Mesenchymal stem cell (in vitro differentiated cells and primary cell): ENCODE measurements around the gene STS.

Experiments used
- DNase-seq: peaks from one replicate; pipeline ENCODE4 v3.0.0-alpha.2; 2013
- H2AFZ ChIP-seq: one replicate; pipeline ENCODE4 v1.6.1; 2013; ENCODE audit warnings: low read depth, mild to moderate bottlenecking, control low read depth, inconsistent platforms, low read length, moderate library complexity
- H2AK5ac ChIP-seq: 2 replicates; pipeline ENCODE4 v1.6.1; 2013; ENCODE audit warnings: low read length, moderate library complexity, mild to moderate bottlenecking, inconsistent platforms; ENCODE audit not compliant: severe bottlenecking
- H2BK120ac ChIP-seq: one replicate; pipeline ENCODE4 v1.6.1; 2013; ENCODE audit warnings: low read depth, mild to moderate bottlenecking, inconsistent platforms, low read length, moderate library complexity
- H2BK12ac ChIP-seq, 2 experiments: one replicate each; pipeline ENCODE4 v1.6.1; 2013; ENCODE audit warnings: inconsistent platforms in 2 of 2, low read length in 2 of 2, mild to moderate bottlenecking in 2 of 2, moderate library complexity in 2 of 2, control low read depth in 1 of 2
- H2BK15ac ChIP-seq: one replicate; pipeline ENCODE4 v1.6.1; 2013; ENCODE audit warnings: mild to moderate bottlenecking, low read depth, inconsistent platforms; ENCODE audit not compliant: poor library complexity, severe bottlenecking
- H2BK5ac ChIP-seq: 2 replicates; pipeline ENCODE4 v1.6.1; 2013; ENCODE audit warnings: low read depth, mild to moderate bottlenecking, low read length, control low read depth, inconsistent platforms; ENCODE audit not compliant: poor library complexity, severe bottlenecking
- H3K14ac ChIP-seq, 2 experiments: one replicate each; pipeline ENCODE4 v1.6.1; 2013; ENCODE audit warnings: inconsistent platforms in 2 of 2, low read length in 2 of 2, control low read depth in 1 of 2, mild to moderate bottlenecking in 1 of 2, moderate library complexity in 1 of 2
- H3K18ac ChIP-seq, 2 experiments: one replicate each; pipeline ENCODE4 v1.6.1; 2013; ENCODE audit warnings: inconsistent platforms in 2 of 2, low read length in 2 of 2, control low read depth in 1 of 2, low read depth in 1 of 2, mild to moderate bottlenecking in 1 of 2
- H3K23ac ChIP-seq, 2 experiments: one replicate each; pipeline ENCODE4 v1.6.1; 2013; ENCODE audit warnings: inconsistent platforms in 2 of 2, low read length in 2 of 2, mild to moderate bottlenecking in 2 of 2, moderate library complexity in 2 of 2, control low read depth in 1 of 2
- H3K27ac ChIP-seq: 2 replicates; pipeline ENCODE4 v1.5.1; 2013; ENCODE audit warnings: mild to moderate bottlenecking, moderate library complexity, low read length, control low read depth, inconsistent platforms; ENCODE audit not compliant: poor library complexity, severe bottlenecking
- H3K27me3 ChIP-seq, 2 experiments: 2 replicates each; pipeline versions ENCODE4 v1.6.1 to v1.7.0; 2013; ENCODE audit warnings: low read length in 2 of 2, mild to moderate bottlenecking in 2 of 2, moderate library complexity in 2 of 2, control low read depth in 1 of 2, inconsistent platforms in 1 of 2; ENCODE audit not compliant: control insufficient read depth in 1 of 2, insufficient read depth in 1 of 2
- H3K36me3 ChIP-seq, 2 experiments: 2 replicates each; pipeline versions ENCODE4 v1.6.1 to v1.7.0; 2013; ENCODE audit warnings: low read length in 2 of 2, control low read depth in 1 of 2, inconsistent platforms in 1 of 2, low read depth in 1 of 2, mild to moderate bottlenecking in 1 of 2; ENCODE audit not compliant: insufficient read depth in 2 of 2, control insufficient read depth in 1 of 2
- H3K4ac ChIP-seq, 2 experiments: one replicate each; pipeline ENCODE4 v1.6.1; 2013; ENCODE audit warnings: inconsistent platforms in 2 of 2, low read length in 2 of 2, mild to moderate bottlenecking in 2 of 2, moderate library complexity in 2 of 2, control low read depth in 1 of 2, low read depth in 1 of 2
- H3K4me1 ChIP-seq: 2 replicates; pipeline ENCODE4 v1.6.1; 2013; ENCODE audit warnings: low read depth, low read length, control low read depth; ENCODE audit not compliant: control insufficient read depth, insufficient read depth
- H3K4me2 ChIP-seq: 2 replicates; pipeline ENCODE4 v1.6.1; 2013; ENCODE audit warnings: low read length, mild to moderate bottlenecking, inconsistent platforms; ENCODE audit not compliant: poor library complexity, severe bottlenecking
- H3K4me3 ChIP-seq, 2 experiments: 2 replicates each; pipeline versions ENCODE4 v1.5.1 to v1.7.0; 2013; ENCODE audit warnings: low read length in 2 of 2, mild to moderate bottlenecking in 2 of 2, control low read depth in 1 of 2, low read depth in 1 of 2; ENCODE audit not compliant: insufficient read depth in 1 of 2
- H3K79me1 ChIP-seq: replicated peaks from 2 replicates; pipeline ENCODE4 v1.6.1; 2013; ENCODE audit warnings: mild to moderate bottlenecking, control low read depth, low read length, inconsistent platforms; ENCODE audit not compliant: poor library complexity, severe bottlenecking
- H3K9ac ChIP-seq: 2 replicates; pipeline ENCODE4 v1.7.0; 2013; ENCODE audit warnings: mild to moderate bottlenecking, low read length, moderate library complexity
- H3K9me3 ChIP-seq: 2 replicates; pipeline ENCODE4 v1.7.0; 2013; ENCODE audit warnings: mild to moderate bottlenecking, low read length; ENCODE audit not compliant: control insufficient read depth
- H4K8ac ChIP-seq: one replicate; pipeline ENCODE4 v1.6.1; 2013; ENCODE audit warnings: inconsistent platforms, mild to moderate bottlenecking, low read length, moderate library complexity
- H4K91ac ChIP-seq: one replicate; pipeline ENCODE4 v1.6.1; 2013; ENCODE audit warnings: mild to moderate bottlenecking, low read length, inconsistent platforms
- WGBS: methylation state at CpG from one replicate; pipeline ENCODE4 v1.1.7; 2013; ENCODE audit warnings: mixed read lengths; 5-methylcytosine and 5-hydroxymethylcytosine counted together

STS gene

GRCh38 chrX:7146020-7146702 lies 1.4 kb upstream of the STS start:
- WGBS: no CpG with 5 or more reads among the region's 3 CpGs
- Histone ChIP-seq H4K8ac (no peak overlapping the region), H2AFZ (no peak overlapping the region), H3K4me1 (peaks cover 6% of the 10 kb centered on the region), H3K9ac (no peak overlapping the region), H3K9me3 (no peaks in the 10 kb centered on the region), H2BK15ac (no peak overlapping the region), H3K14ac (no peak overlapping the region), H3K4me2 (no peak overlapping the region), H2BK5ac (no peak overlapping the region), H3K27me3 (no peaks in the 10 kb centered on the region), H2AK5ac (no peak overlapping the region), H3K23ac (no peak overlapping the region), H3K27ac (no peak overlapping the region), H3K79me1 (peaks cover 3% of the 10 kb centered on the region), H3K4me3 (no peak overlapping the region), H4K91ac (no peak overlapping the region), H2BK120ac (no peak overlapping the region), H3K18ac (no peak overlapping the region), H3K36me3 (peaks cover 0 to 9% of the 10 kb centered on the region in 2 experiments), H3K4ac (no peak overlapping the region), H2BK12ac (no peak overlapping the region)
- peak; percentile 18 for DNase-seq

GRCh38 chrX:7146703-7147412 lies 654 bp upstream of the STS start:
- no peak overlapping the region for H2AFZ ChIP-seq
- H2BK5ac ChIP-seq: no peak overlapping the region
- no peak overlapping the region for H2BK12ac ChIP-seq
- H3K23ac ChIP-seq: no peak overlapping the region
- peak overlapping the region in 1 of 2 experiments; percentile 32 for H3K14ac ChIP-seq
- H2AK5ac ChIP-seq: no peak overlapping the region
- H2BK120ac ChIP-seq: no peak overlapping the region
- peak overlapping the region; percentile 78 to 92 for H3K18ac ChIP-seq
- 25% methylated on average over 12 of the region's 13 CpGs for WGBS
- peak overlapping the region; percentile 76 to 99 for H3K4me3 ChIP-seq
- no peaks in the 10 kb centered on the region for H3K27me3 ChIP-seq
- H4K91ac ChIP-seq: no peak overlapping the region
- H3K9ac ChIP-seq: peak overlapping the region; percentile 95
- peaks cover 0 to 2% of the 10 kb centered on the region in 2 experiments for H3K36me3 ChIP-seq
- no peak overlapping the region for H4K8ac ChIP-seq
- H3K4ac ChIP-seq: peak overlapping the region in 1 of 2 experiments; percentile 40
- H3K4me1 ChIP-seq: peaks cover 6% of the 10 kb centered on the region
- peak overlapping the region; percentile 81 for H3K4me2 ChIP-seq
- DNase-seq: peak; percentile 19
- H3K79me1 ChIP-seq: peaks cover 7% of the 10 kb centered on the region
- H3K9me3 ChIP-seq: no peaks in the 10 kb centered on the region
- H2BK15ac ChIP-seq: no peak overlapping the region
- no peak overlapping the region for H3K27ac ChIP-seq

- peak; percentile 77 for DNase-seq
- H3K36me3 ChIP-seq: no peaks in the 10 kb centered on the region
- H3K4me3 ChIP-seq: peak within 1 kb of the TSS; percentile 76 to 99
- no peaks in the 10 kb centered on the region for H3K27me3 ChIP-seq
- peaks cover 7% of the 10 kb centered on the region for H3K79me1 ChIP-seq
- H2AFZ ChIP-seq: peak within 1 kb of the TSS; percentile 86
- peak within 1 kb of the TSS; percentile 84 to 87 for H3K4ac ChIP-seq
- H3K14ac ChIP-seq: peak within 1 kb of the TSS in 1 of 2 experiments; percentile 95
- H3K9ac ChIP-seq: peak within 1 kb of the TSS; percentile 95
- H3K18ac ChIP-seq: peak within 1 kb of the TSS; percentile 91 to 92
- H2BK5ac ChIP-seq: peak within 1 kb of the TSS; percentile 81
- H3K27ac ChIP-seq: peak within 1 kb of the TSS; percentile 42
- peak within 1 kb of the TSS; percentile 81 for H3K4me2 ChIP-seq
- H2BK15ac ChIP-seq: peak within 1 kb of the TSS; percentile 44
- H4K91ac ChIP-seq: peak within 1 kb of the TSS; percentile 94
- H3K9me3 ChIP-seq: no peaks in the 10 kb centered on the region
- H3K23ac ChIP-seq: no peak within 1 kb of the TSS
- H3K4me1 ChIP-seq: peaks cover 6% of the 10 kb centered on the region
- no peak within 1 kb of the TSS for H2BK12ac ChIP-seq
- H2AK5ac ChIP-seq: no peak within 1 kb of the TSS
- peak within 1 kb of the TSS; percentile 79 for H2BK120ac ChIP-seq
- H4K8ac ChIP-seq: peak within 1 kb of the TSS; percentile 87
- 0% methylated on average over 20 of the region's 76 CpGs for WGBS
These were observed 704 bp downstream of the STS start, which contains the start of gene PUDP for GRCh38 chrX:7147978-7148854. TSS of gene PUDP (minus strand) at chrX:7148153. CDS start at chrX:7148113, 40 bp downstream.
